ENCODE measurements around the gene MTA2. TPM values are rescaled to one million over a fixed set of nuclear protein-coding genes. Genes with fewer than 3 reads are reported as not detected.

The MTA2 gene
- total RNA-seq (2022; extraction: Qiagen RNA extraction), result 84.2 to 90.9 TPM (median 87.8 TPM) in 5 replicates

GRCh38 chr11:62601372-62602140, at the start of gene MTA2:
TSS of gene MTA2 (minus strand) at chr11:62601865. CDS start at chr11:62601450, 415 bp downstream.

GRCh38 chr11:62645946-62646824, 44.5 kb upstream of the MTA2 start, which contains the start of gene GANAB:
TSS of gene GANAB (minus strand) at chr11:62646613. CDS start at chr11:62646599, 14 bp downstream.

GRCh38 chr11:62621567-62622470, 20.2 kb upstream of the MTA2 start, which contains the start of gene B3GAT3:
TSS of gene B3GAT3 (minus strand) at chr11:62621986. CDS start at chr11:62621947, 39 bp downstream.

GRCh38 chr11:62612366-62613290, 11.0 kb upstream of the MTA2 start, which contains the start of the genes EML3 and ROM1:
TSS of gene EML3 (minus strand) at chr11:62612775. CDS start at chr11:62612457, 318 bp downstream.
TSS of gene ROM1 (plus strand) at chr11:62613257. CDS start at chr11:62613282, 25 bp downstream.

GRCh38 chr11:62591448-62592145, 10.1 kb downstream of the MTA2 start, which contains the start of gene TUT1:
TSS of gene TUT1 (minus strand) at chr11:62591523. CDS start at chr11:62591485, 38 bp downstream.

GRCh38 chr11:62573592-62574362, 27.9 kb downstream of the MTA2 start, which contains the start of gene EEF1G:
TSS of gene EEF1G (minus strand) at chr11:62573891. CDS start at chr11:62573842, 49 bp downstream.

GRCh38 chr11:62546244-62546928, 55.3 kb downstream of the MTA2 start, which contains the start of gene AHNAK:
TSS of gene AHNAK (minus strand) at chr11:62546806. CDS start at chr11:62536098, 10,708 bp downstream.

Other genes with a start within 250 kb of the MTA2 start
- not detected in 5 replicates for gene SCGB1A1, start 182.8 kb downstream of the MTA2 start, total RNA-seq (2022; extraction: Qiagen RNA extraction)
- gene AHNAK, start 55.1 kb downstream of the MTA2 start, total RNA-seq (2022; extraction: Qiagen RNA extraction), result 288 to 390 TPM (median 357 TPM) in 5 replicates
- gene EEF1G, start 28.0 kb downstream of the MTA2 start, total RNA-seq (2022; extraction: Qiagen RNA extraction), result 1,940 to 2,067 TPM (median 1,987 TPM) in 5 replicates
- 13.6 to 16.7 TPM (median 16.4 TPM) in 5 replicates for gene TUT1, start 10.3 kb downstream of the MTA2 start, total RNA-seq (2022; extraction: Qiagen RNA extraction)
- 18.3 to 27.8 TPM (median 22.2 TPM) in 5 replicates for gene EML3, start 10.9 kb upstream of the MTA2 start, total RNA-seq (2022; extraction: Qiagen RNA extraction)
- gene ROM1, start 11.4 kb upstream of the MTA2 start, total RNA-seq (2022; extraction: Qiagen RNA extraction), result 3.5 to 4.8 TPM (median 4.3 TPM) in 5 replicates
- gene B3GAT3, start 20.1 kb upstream of the MTA2 start, total RNA-seq (2022; extraction: Qiagen RNA extraction), result 40.7 to 59.1 TPM (median 53.6 TPM) in 5 replicates
- 226 to 272 TPM (median 254 TPM) in 5 replicates for gene GANAB, start 44.7 kb upstream of the MTA2 start, total RNA-seq (2022; extraction: Qiagen RNA extraction)
- 16.6 to 22.4 TPM (median 21.4 TPM) in 5 replicates for gene INTS5, start 51.4 kb upstream of the MTA2 start, total RNA-seq (2022; extraction: Qiagen RNA extraction)
- gene C11orf98, start 63.3 kb upstream of the MTA2 start, total RNA-seq (2022; extraction: Qiagen RNA extraction), result 120 to 142 TPM (median 133 TPM) in 5 replicates
- 9.8 to 16.3 TPM (median 14.4 TPM) in 5 replicates for gene CSKMT, start 63.4 kb upstream of the MTA2 start, total RNA-seq (2022; extraction: Qiagen RNA extraction)
- 27.0 to 39.9 TPM (median 36.2 TPM) in 5 replicates for gene UQCC3, start 69.8 kb upstream of the MTA2 start, total RNA-seq (2022; extraction: Qiagen RNA extraction)
- 3.1 to 5.1 TPM (median 4.6 TPM) in 5 replicates for gene LBHD1, start 70.4 kb upstream of the MTA2 start, total RNA-seq (2022; extraction: Qiagen RNA extraction)
- gene UBXN1, start 77.2 kb upstream of the MTA2 start, total RNA-seq (2022; extraction: Qiagen RNA extraction), result 102 to 125 TPM (median 116 TPM) in 5 replicates
- gene LRRN4CL, start 87.7 kb upstream of the MTA2 start, total RNA-seq (2022; extraction: Qiagen RNA extraction), result 0.06 to 0.24 TPM (median 0.09 TPM) in 4 of 5 replicates, not detected in the other
- 54.7 to 81.4 TPM (median 71.3 TPM) in 5 replicates for gene BSCL2, start 105.6 kb upstream of the MTA2 start, total RNA-seq (2022; extraction: Qiagen RNA extraction)
- not detected in 5 replicates for gene GNG3, start 105.8 kb upstream of the MTA2 start, total RNA-seq (2022; extraction: Qiagen RNA extraction)
- gene HNRNPUL2, start 125.6 kb upstream of the MTA2 start, total RNA-seq (2022; extraction: Qiagen RNA extraction), result 36.4 to 41.5 TPM (median 40.5 TPM) in 5 replicates
- 28.9 to 34.9 TPM (median 31.7 TPM) in 5 replicates for gene TTC9C, start 126.6 kb upstream of the MTA2 start, total RNA-seq (2022; extraction: Qiagen RNA extraction)
- 1.1 to 1.8 TPM (median 1.6 TPM) in 5 replicates for gene ZBTB3, start 152.3 kb upstream of the MTA2 start, total RNA-seq (2022; extraction: Qiagen RNA extraction)
- gene POLR2G, start 159.7 kb upstream of the MTA2 start, total RNA-seq (2022; extraction: Qiagen RNA extraction), result 165 to 180 TPM (median 178 TPM) in 5 replicates
- gene TAF6L, start 169.5 kb upstream of the MTA2 start, total RNA-seq (2022; extraction: Qiagen RNA extraction), result 11.7 to 16.5 TPM (median 12.7 TPM) in 5 replicates
- gene TMEM179B, start 185.5 kb upstream of the MTA2 start, total RNA-seq (2022; extraction: Qiagen RNA extraction), result 78.3 to 95.8 TPM (median 85.2 TPM) in 5 replicates
- 18.5 to 27.8 TPM (median 26.5 TPM) in 5 replicates for gene TMEM223, start 190.1 kb upstream of the MTA2 start, total RNA-seq (2022; extraction: Qiagen RNA extraction)
- 41.1 to 56.6 TPM (median 51.1 TPM) in 5 replicates for gene NXF1, start 203.6 kb upstream of the MTA2 start, total RNA-seq (2022; extraction: Qiagen RNA extraction)
- 19.5 to 24.9 TPM (median 24.1 TPM) in 5 replicates for gene STX5, start 230.2 kb upstream of the MTA2 start, total RNA-seq (2022; extraction: Qiagen RNA extraction)
- not detected in 5 replicates for gene TEX54, start 231.0 kb upstream of the MTA2 start, total RNA-seq (2022; extraction: Qiagen RNA extraction)
- 74.3 to 86.7 TPM (median 77.3 TPM) in 5 replicates for gene WDR74, start 237.7 kb upstream of the MTA2 start, total RNA-seq (2022; extraction: Qiagen RNA extraction)